Measurements from ENCODE around the gene CPVL.

DNA sequence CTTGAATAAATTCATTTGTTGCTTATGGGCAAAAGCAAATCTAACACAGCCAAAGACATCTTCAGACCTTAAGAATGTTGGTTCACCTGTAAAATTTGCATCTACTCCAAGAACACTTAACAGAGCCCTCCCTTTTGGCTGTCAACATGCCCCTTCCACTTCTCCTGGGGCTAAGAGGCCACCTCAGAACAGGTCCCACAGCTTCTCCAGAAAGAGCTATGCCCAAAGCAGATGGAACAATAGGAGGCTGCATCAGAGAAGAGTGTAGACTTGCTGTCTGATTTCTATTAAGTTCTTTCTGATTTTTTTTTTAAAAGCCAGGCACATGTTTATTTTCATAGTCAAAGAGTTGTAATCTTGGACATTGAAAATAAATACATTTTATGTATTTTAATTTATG lies 162.1 kb downstream of the CPVL start:
- no peak for TF ChIP-seq EZH2phosphoT487 (IDR thresholded peaks at IDR 0.05; ENCODE audit: borderline replicate concordance, low read depth, low read length)
- TF ChIP-seq, protein P1, sequence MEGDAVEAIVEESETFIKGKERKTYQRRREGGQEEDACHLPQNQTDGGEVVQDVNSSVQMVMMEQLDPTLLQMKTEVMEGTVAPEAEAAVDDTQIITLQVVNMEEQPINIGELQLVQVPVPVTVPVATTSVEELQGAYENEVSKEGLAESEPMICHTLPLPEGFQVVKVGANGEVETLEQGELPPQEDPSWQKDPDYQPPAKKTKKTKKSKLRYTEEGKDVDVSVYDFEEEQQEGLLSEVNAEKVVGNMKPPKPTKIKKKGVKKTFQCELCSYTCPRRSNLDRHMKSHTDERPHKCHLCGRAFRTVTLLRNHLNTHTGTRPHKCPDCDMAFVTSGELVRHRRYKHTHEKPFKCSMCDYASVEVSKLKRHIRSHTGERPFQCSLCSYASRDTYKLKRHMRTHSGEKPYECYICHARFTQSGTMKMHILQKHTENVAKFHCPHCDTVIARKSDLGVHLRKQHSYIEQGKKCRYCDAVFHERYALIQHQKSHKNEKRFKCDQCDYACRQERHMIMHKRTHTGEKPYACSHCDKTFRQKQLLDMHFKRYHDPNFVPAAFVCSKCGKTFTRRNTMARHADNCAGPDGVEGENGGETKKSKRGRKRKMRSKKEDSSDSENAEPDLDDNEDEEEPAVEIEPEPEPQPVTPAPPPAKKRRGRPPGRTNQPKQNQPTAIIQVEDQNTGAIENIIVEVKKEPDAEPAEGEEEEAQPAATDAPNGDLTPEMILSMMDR (conservative IDR thresholded peaks at IDR 0.05; ENCODE audit: low read length) = no peak
